Measurements from ENCODE around the gene HOXD3.

The HOXD3 gene

GRCh38 chr2:176182671-176183070, 25.6 kb downstream of the HOXD3 start:
- no peak for DNase-seq

- no peak for DNase-seq
These were observed 27.6 kb downstream of the HOXD3 start for GRCh38 chr2:176184749-176185148.

- DNase-seq: no peak
These were observed 28.9 kb downstream of the HOXD3 start for GRCh38 chr2:176186024-176186423.

DNA sequence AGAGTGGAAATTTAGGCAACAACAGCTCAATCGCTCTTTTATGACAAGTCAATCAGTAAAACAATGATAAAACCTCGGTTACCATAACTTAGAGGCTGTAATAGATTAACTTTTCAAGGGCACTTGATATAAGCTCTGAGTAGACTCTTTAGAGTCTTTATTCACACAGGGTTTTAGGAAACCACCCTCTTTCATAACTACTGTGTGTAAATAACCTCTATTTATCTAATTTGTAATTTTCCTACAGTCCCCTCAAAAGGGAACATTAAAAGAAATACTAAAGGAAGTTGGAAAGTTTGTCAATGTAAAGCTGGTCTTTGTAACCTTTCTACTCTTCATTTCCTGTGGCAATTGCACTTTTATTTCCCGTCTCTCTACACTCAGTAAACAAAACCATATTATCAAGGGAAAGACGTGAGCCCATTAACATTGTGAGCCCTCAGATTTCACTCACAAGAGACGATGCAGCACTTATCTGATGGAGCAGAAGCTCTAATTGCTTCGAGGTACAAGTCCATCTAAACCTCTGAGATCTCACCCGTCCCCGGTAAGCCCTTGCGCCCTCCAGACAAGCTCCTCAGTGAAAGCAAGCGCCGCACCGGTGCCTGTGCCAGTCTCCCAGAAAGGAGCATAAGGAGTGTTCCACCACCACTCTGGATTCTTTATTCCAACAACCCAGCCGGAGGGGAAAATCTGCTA, 30.2 kb downstream of the HOXD3 start:
- DNase-seq: no peak

GRCh38 chr2:176187899-176188773, 31.0 kb downstream of the HOXD3 start, which contains the start of gene HOXD1:
HOXD1 (plus strand) TSS chr2:176188668; CDS start chr2:176188802, 134 bp downstream.
- DNase-seq: no peak

- no peak for DNase-seq
These were observed 31.9 kb downstream of the HOXD3 start for GRCh38 chr2:176188774-176189680.

- peak; percentile 37 for DNase-seq
These were observed 32.9 kb downstream of the HOXD3 start for GRCh38 chr2:176189681-176190641.

DNA sequence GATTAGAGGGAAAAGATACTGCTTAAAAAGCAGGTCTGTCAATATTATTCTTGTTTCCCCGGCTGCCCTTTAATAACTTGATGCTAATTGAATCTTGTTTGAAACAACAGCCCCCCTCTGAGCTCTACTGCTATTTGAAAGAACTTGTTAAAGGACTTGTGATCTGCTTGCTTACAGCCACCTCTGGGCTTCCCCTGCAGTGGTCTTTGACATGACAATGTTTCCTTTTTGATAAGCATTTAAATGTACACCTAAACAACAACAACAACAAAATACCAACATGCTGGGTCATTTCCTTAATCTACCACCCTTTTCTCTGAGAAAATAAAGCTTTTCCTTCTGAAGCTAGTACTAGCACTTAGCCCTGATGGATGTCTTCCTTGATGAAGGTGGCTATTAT, 35.2 kb downstream of the HOXD3 start:
- no peak for DNase-seq

DNA sequence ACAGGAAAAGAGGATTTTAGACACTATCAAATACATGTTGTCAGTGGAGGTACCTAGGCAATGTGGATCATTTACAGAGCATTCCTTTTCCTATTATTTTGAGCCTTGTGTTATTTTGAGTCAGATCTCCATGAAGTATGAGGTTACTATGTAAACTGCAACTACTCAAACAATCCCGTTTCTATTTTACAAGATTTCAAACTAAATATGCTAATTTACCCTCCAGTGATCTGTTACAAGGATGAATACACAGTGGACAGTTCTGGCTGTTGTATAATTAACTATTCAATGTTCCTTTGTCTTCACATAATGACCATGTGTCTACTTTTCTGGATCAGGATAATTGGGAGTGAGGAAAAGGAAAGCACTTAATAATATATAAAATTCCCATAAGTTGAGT, 35.9 kb downstream of the HOXD3 start:
- no peak for DNase-seq

DNA sequence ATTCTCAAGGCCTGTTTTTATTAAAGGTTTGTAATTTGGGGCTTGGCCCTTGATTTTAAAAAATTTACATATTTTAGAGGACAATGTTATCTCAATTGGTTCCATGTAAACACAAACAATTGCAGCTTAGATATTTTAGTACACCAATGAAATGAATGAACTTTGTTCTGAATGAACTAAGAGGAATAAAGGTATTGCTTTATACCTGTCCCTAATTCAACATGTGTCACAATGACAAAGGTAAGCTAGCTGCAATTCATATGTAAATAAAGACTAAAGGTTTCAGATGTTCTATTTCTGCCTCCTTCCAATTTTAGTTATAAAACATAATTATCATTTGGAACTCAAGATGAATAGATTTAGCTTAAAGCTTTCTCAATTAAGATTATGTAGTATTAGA, 42.8 kb downstream of the HOXD3 start:
- no peak for DNase-seq

GRCh38 chr2:176200971-176201370, 43.9 kb downstream of the HOXD3 start:
- no peak for DNase-seq

- no peak for DNase-seq
These were observed 45.4 kb downstream of the HOXD3 start for GRCh38 chr2:176202491-176202890.

GRCh38 chr2:176205126-176205525, 48.0 kb downstream of the HOXD3 start:
- DNase-seq: peak; percentile 59

DNA sequence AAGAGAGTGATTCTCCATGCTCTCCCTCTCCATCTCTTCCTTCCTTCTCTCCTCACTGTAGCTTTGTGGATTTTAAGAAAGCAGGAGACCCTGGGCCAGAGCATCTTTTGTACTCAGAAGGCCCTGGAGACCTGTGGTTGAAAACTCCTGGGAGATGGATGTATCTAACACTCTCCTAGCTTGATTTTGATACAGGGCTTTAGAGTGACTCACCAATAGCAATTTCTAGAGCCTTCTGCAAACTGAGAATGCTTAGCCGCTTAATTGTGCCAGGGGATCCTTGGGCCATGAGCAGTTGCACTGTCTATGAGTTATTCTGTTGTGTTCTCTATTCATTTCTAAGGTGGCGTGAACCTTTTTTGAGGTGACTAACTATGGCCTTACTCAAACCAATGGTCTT, 49.0 kb downstream of the HOXD3 start:
- DNase-seq: no peak

GRCh38 chr2:176206682-176207081, 49.6 kb downstream of the HOXD3 start:
- DNase-seq: no peak

- no peak for DNase-seq
These were observed 54.0 kb downstream of the HOXD3 start for GRCh38 chr2:176211110-176211509.

- DNase-seq: no peak
These were observed 55.2 kb downstream of the HOXD3 start for GRCh38 chr2:176212276-176212675.

DNA sequence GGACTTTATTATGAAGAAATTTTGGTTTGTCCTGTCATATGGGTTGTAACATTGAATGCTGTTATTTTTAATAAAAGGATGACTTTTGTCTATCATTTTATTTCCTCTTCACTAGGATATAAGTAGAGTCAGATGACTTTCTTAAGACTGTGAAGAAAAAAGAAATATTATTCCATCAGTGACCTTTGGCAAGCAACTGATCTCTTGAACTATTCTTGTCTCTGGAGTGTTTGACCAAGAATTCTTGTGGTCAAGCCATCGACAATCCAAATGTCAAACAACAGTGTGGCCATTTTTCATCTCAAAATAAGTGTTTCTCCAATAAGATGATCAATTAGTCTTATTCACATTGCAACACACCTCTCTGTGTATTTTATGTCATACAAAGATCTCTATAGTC, 56.3 kb downstream of the HOXD3 start:
- DNase-seq: no peak
